ENCODE results near the gene PRKAG2.

Gene PRKAG2

DNA sequence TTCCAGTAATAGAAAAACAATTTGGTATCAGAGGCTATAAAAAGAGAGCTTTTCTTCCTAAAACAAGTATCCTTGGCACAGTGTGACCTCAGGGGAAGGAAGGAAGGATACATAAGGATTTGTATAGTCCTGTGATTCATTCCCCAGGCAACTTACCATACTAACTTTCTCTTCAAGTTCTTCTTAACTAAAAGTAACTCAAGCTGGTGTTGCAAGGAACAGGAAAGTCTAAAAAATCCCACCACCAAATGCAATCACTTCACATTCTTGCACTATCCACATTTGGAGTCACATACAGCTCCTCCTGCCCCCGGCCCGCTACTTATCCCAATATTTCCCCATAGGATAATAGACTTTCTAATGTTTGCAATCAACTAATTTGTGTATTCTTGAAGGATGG lies 84.8 kb downstream of the PRKAG2 start:
- no peak for TF ChIP-seq GATA3 (IDR thresholded peaks at IDR 0.05; ENCODE audit: low read depth, low read length)
- no peak for TF ChIP-seq GATA2 (IDR thresholded peaks at IDR 0.05; ENCODE audit: low read depth, low read length)

DNA sequence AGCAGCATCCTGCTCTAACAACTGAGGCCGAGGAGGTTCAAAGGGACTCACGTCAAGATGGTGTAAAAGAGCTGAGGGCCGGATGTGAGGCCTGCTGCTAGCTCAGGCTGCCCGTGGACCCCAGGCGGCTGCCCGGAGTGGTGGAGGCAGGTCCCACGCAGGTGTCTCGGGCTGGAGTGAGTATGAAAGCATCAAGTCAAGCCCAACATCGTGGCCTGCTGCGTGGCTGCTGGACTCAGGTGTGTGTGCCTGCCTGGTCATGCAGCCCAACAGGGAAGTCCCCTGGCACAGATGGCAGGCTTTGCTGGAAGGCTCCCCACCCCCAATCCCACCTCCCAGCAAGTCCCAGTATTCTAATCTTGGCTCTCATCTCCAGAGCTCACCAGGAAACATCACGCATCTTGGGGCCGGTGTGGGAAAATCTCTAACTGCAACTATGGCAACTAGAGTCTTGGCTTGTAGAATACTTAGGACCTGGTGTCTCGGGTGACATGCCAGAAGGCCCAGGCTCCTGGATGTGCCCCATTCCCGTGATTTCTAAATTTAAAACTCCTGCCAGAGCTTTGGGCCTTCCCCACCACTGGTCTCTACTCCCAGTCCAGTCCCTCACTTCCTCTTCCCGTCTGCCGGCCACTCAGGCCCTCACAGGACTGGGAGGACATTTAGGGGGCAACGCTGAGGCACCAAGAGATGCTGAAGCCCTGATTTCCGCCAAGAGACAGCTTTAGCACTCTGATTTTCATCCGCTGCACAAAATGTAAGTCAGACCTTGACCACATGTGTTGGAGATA lies 85.9 kb downstream of the PRKAG2 start:
- TF ChIP-seq GATA2 (IDR thresholded peaks at IDR 0.05; ENCODE audit: low read depth, low read length) (peak; percentile 25; the same call in 1 of the 2 replicates), GATA3 (IDR thresholded peaks at IDR 0.05; ENCODE audit: low read depth, low read length) (no peak)

DNA sequence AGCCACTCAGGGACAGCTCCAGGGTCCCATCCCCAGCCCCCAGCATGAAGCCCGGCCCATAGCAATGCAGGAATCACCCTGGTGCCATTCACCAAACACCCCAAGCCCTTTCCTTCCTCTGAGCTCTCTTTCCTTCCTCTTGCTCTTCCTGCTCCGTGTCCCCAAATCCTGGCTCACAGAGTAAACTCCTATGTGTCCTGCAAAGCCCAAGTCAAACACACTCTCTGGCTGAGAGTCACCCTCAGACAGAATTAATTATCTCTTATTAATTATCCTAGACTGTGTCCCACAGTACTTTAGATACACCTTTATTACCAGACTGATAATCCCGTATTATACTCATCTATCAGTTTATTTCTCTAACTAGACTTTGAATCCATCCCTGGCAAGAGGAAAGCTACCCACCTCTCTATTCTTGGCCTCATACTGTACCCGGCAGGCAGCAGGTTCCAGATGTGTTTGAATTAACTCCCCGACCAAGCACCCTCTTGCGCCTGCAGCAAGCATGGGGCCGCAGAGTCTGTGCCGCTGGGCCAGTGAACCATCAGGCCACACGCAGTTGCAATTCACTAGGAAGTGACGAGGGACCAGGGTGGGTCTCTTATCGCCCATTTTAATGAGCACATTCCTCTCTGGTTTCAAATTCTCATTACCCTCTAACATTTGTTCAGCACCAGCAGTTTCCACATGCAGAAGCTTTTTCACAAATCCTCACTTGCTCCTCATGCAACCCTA lies 86.7 kb downstream of the PRKAG2 start:
- TF ChIP-seq GATA3 (IDR thresholded peaks at IDR 0.05; ENCODE audit: low read depth, low read length) (no peak), GATA2 (IDR thresholded peaks at IDR 0.05; ENCODE audit: low read depth, low read length) (no peak)

DNA sequence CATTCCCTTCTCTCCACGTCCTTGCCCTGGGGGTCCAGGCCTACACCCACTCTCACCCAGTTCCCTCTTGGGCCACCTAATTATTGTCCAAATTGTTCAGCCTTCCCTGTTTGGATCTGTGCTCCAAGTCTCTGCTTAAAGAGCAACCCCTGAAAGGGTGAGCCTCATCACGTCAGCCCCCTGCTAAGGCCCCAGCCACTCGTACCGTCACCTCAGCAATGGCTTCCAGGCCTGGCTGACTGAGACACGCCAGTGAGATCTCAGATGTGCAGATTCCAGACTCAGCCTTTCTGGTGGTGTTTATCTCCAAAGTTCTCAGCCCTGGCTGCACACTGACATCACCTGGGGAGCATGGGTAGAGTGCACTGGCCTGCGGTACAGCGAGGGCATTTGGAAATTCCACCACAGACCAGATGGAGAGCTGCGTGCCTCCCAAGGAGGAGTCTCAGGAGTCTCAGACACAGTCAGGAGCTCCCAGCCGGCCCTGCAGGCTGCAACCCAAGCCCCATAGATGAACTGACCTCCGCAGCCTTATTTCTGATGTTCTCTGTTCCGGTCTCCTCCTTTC lies 87.5 kb downstream of the PRKAG2 start:
- TF ChIP-seq GATA2 (IDR thresholded peaks at IDR 0.05; ENCODE audit: low read depth, low read length) (no peak), GATA3 (IDR thresholded peaks at IDR 0.05; ENCODE audit: low read depth, low read length) (no peak)

DNA sequence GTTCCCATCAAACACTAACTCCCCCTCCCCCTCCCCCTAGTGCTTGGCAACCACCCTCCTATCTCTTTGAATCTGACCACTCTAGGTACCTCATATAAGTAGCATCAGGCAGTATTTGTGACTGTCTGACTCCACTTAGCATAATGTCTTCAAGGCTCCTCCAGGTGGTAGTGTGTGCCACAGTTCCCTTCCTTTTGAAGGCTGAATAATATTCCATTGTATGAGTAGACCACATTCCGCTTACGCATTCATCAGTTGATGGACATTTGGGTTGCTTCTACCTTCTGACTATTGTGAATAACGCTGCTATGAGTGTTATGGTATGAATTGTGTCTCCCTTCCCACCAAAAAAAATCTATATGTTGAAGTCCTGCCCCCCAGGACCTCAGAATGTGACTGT lies 89.6 kb downstream of the PRKAG2 start:
- TF ChIP-seq GATA2 (IDR thresholded peaks at IDR 0.05; ENCODE audit: low read depth, low read length) (no peak), GATA3 (IDR thresholded peaks at IDR 0.05; ENCODE audit: low read depth, low read length) (no peak)

DNA sequence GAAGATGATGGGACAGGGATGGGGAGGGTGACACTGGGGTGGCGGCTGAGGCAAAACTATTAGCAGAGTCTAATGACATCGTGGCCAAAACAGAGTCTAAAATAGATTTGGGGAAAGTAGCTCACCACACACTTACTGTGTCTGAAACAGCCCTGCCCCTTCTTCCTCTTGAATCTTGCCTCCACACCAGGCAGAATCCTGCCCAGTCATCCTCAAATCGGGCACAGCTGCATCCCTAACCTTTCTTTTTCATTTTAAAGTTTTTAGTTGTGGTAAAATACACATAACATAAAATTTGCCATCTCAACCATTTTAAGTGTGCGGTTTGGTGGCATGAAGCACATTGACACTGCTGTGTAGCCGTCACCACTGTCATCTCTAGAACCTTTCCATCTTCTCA lies 90.0 kb downstream of the PRKAG2 start:
- TF ChIP-seq GATA2 (IDR thresholded peaks at IDR 0.05; ENCODE audit: low read depth, low read length) (no peak), GATA3 (IDR thresholded peaks at IDR 0.05; ENCODE audit: low read depth, low read length) (no peak)

DNA sequence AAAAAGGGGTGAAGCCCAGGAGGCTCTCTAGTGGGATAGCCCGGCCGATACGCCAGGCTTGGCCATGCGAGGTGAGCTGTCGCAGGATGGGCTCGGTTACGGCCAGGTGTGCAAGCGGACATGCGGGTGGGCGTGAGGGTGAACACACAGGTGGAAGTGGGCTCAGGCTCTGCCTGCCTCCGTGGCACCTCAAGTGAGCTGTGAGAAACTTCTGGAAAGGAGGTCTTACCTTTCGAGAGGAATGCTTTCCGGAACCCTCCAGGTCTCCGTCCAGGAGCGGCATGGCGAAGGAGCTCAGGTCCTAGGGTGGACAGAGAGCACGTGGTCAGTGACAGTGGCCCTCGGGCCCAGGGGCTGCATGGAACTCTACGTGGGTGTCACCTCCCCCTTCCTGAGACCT lies 90.7 kb downstream of the PRKAG2 start:
- TF ChIP-seq GATA3 (IDR thresholded peaks at IDR 0.05; ENCODE audit: low read depth, low read length) = no peak
- TF ChIP-seq GATA2 (IDR thresholded peaks at IDR 0.05; ENCODE audit: low read depth, low read length) = no peak

DNA sequence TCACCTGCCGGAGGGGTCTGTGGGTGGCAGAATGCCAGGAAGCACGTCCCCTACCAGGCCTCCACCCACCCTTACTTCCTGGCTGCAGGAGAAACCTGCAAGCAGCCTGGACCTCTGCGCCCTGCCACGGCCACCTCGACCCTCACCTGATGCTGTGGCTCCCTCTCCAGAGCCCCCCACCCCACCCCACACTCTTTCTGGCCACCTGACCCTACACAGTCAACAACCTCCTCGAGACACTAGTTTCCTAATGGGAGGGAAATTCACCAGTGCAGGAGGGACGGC lies 91.3 kb downstream of the PRKAG2 start:
- TF ChIP-seq GATA2 (IDR thresholded peaks at IDR 0.05; ENCODE audit: low read depth, low read length) (no peak), GATA3 (IDR thresholded peaks at IDR 0.05; ENCODE audit: low read depth, low read length) (no peak)

DNA sequence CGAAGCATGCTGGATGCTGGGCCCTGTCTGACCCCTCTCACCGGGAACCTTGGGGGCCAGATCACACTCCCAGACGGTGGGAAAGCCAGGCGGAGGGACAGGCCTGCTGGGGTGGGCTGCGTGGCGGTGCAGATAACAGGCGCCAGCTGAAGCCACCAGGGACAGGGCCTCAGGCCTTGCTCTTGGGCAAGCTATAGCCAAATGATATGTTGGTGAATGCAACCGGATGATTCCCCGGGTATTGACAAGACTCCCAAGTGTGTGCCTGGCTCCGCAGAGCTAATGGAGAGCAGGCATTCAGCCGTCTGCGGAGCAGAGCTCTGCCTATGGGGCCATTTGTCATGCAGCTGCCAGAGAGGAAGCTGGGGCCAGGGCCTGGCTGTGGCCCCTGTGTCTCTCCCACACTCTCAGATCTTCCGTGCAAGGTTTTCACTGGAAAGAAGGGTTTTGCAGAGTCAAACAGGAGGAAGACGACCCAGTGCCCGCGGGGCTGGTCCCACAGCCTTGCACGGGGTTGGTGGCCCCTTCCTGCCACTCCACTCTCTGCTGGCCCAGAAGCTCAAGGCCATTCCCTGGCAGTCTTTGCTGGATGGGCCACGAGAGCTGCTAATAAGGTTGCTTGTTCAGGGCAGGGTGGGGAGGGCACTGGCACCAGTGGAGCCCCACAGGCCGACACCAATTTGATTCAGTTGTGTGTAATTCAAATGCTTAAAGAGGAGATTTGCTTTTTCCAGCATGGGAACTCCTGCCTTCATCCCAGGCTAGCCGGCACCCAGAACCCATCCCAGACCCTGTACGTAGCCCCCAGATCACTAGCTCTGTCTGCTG lies 91.8 kb downstream of the PRKAG2 start:
- TF ChIP-seq GATA3 (IDR thresholded peaks at IDR 0.05; ENCODE audit: low read depth, low read length) = no peak
- no peak for TF ChIP-seq GATA2 (IDR thresholded peaks at IDR 0.05; ENCODE audit: low read depth, low read length)

DNA sequence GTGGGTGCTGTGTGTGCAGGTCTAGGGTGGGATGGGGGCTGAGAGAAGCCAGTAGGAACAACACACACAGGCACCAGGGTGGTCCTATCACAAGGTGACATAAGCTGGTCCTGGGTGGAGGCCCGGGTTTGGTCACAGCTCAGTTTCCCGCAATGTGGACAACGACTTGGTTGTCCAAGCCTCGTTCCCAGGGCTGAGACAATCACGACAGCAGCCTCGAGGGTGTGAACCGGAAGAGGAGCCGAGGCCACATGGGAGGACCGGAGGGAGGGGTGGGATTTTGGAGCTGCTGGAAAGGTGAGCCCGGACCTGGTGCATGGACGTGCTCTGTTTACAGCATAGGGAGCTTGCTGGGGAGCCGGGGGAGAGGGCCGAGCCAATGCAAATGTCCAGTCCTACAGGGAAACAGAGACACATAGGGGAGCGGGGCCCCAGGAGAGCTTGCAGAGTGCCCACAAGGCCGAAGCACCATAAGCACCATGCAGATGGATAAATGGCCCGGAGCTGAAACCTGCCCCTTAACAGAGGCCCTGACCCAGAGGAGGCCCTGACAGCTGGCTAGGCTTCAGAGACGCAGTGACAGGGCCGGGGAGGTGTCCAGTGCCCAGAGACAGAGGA lies 92.8 kb downstream of the PRKAG2 start:
- TF ChIP-seq GATA2 (IDR thresholded peaks at IDR 0.05; ENCODE audit: low read depth, low read length) (no peak), GATA3 (IDR thresholded peaks at IDR 0.05; ENCODE audit: low read depth, low read length) (no peak)

DNA sequence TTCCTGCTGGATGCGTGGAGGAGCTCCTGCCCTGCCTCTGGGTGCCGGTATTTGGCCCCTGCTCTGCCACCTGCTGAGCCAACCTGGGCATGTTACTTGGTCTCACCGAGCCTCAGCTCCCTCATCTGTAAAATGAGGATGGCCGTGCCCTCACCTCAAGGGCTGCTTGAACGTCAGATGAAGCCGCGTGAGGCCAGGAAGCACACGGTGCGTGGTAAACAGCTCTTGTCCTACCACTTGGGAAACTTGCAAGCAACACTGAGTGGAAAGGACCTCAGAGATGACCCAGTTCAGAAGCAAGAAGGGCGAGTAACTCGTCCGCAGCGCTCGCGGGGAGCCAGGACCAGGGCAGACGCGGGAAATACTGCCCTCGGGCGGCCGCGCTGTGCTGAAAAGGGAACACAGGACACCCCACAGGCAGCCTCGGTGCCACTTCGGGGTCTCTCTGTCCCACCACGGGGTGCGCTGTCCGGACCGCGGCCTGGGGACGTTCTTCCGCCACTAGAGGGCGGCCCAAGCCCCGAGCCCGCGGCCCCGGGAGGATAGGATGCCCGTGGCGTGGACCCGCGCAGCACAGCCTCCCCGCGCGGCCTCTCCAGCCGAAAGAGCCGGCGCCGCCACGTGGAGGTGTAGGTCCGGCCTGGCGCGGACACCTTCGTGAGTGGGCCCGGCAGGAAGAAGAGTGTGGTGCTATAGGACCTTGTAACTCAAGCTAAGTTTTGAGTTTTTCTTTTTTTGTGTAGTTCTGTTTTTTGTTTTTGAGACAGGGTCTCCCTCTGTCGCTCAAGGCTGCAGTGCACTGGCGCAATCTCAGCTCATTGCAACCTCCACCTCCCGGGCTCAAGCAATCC lies 94.1 kb downstream of the PRKAG2 start:
- no peak for TF ChIP-seq GATA3 (IDR thresholded peaks at IDR 0.05; ENCODE audit: low read depth, low read length)
- TF ChIP-seq GATA2 (IDR thresholded peaks at IDR 0.05; ENCODE audit: low read depth, low read length) = no peak

DNA sequence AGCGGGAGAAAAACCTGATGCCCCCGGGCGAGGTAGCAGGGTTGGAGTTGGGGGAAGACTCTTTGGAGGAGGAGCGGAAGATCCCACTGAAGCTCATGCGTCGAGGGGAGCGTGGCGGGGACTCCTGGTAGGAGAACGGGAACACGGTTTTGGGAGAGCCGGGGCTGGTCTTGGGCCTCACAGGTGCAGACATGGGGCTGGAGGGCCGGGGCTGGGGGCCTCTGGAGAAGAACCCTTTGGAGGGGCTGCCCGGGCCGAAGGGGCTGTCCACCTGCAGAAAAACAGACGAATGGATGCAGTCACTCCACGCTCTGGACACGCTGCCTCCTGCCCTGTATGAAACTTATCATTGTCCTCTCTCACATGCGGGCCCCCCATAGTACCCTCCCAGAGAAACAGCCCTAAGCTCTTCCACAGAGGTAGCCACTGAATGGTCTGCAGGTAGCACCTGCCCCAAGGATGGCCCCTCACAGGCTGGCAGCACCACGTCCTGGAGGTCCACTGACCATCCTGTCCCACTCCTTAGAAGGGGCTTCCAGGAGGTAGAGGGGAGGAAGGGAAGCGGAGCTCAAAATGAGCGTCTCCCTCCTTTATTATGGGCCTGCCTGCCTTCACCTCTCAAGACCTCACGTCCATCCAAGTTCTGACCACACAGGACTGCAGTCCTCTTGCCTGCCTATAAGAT lies 95.6 kb downstream of the PRKAG2 start:
- TF ChIP-seq GATA3 (IDR thresholded peaks at IDR 0.05; ENCODE audit: low read depth, low read length) = no peak
- TF ChIP-seq GATA2 (IDR thresholded peaks at IDR 0.05; ENCODE audit: low read depth, low read length) = no peak

All from SH-SY5Y (cell line).